ENCODE data around the gene OTOS.

OTOS gene

DNA sequence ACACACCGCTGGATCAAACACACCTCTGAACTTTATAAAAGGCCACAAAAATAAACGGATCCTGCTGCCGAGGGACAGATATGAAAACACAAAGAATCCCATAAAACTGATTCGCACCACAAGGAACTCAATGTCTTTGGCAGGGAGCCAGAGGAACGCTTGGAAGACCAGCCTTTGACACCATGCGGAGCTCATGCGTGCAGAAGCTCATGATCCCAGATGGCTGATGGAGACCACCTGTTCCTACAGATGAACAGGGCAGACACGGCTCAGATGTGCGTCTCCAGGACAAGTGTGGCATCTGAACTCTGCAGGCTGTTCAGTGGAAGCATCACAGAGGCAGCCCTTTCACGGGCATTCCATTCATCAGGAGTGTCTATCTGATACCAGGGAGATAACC lies 29.2 kb downstream of the OTOS start:
- DNase-seq, result no peak

DNA sequence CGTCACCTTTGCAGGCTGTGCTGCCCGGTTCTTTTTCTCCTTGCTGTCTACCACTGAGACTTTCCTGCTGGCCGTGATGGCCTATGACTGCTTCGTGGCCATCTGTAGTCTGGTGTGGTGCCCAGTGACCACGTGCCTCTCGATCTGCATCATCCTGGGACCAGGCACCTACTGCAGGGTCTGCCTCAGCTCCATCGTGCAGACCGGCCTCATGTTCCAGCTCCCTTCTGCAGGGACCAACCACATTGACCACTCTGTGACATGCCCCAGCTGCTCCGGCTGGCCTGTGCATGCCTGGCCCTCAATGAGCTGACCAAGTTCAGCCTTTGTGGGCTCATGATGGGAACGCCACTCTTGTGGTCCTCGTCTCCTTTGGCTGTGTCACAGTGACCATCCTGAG lies 31.1 kb downstream of the OTOS start:
- DNase-seq, result no peak

DNA sequence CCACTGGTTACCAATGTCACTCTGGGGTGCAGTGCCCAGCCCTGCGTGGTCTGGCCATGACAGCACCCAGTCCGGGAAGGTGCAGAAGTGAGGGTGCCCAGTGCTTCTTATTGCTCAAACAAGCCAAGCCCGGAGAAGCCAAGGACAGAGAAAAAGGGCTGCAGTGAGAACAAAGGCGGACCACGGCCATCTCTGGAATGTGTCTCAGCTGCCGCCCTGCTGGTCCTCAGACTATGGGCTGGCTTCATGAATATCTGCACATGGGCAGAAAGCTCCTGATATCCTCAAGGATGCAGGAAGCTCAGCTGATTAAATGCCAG lies 33.0 kb downstream of the OTOS start:
- no peak for DNase-seq

- DNase-seq, result no peak
Measured at GRCh38 chr2:240106765-240107476, 33.5 kb downstream of the OTOS start.

- DNase-seq, result no peak
Measured at GRCh38 chr2:240105982-240106381, 34.5 kb downstream of the OTOS start.

- no peak for DNase-seq
Measured at GRCh38 chr2:240103136-240103535, 37.3 kb downstream of the OTOS start.

DNA sequence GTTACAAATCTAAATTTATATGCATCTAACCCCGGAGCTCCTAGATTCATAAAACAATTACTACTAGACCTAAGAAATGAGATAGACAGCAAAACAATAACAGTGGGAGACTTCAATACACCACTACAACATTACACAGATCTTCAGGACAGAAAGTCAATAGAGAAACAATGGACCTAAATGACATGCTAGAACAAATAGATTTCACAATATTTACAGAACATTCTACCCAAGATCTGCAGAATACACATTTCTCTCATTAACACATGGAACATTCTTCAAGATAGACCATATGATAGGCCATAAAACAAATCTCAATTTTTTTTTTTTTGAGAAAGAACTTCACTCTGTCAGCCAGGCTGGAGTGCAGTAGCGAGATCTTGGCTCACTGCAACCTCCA lies 42.1 kb downstream of the OTOS start:
- no peak for DNase-seq

- DNase-seq, result no peak
Measured at GRCh38 chr2:240095556-240096523, 44.6 kb downstream of the OTOS start.

GRCh38 chr2:240089306-240089705 lies 51.2 kb downstream of the OTOS start:
- no peak for DNase-seq

Measured in DMS79 (cell line).